ENCODE results near the gene VEGFA. TPM values are rescaled to one million over a fixed set of nuclear protein-coding genes. Genes with fewer than 3 reads are reported as not detected.
A peak's percentile ranks its signal among the peaks of the same experiment; 100 is the strongest.

VEGFA gene
- polyA plus RNA-seq, 4 donors, result 100 to 162 (median 126) TPM

- H3K36me3 ChIP-seq (ENCODE audit: control insufficient read depth in 3 of 3, insufficient read depth in 2 of 3, low read depth in 1 of 3, low read length in 3 of 3), result no peaks in the 10 kb centered on the region
- no peak overlapping the region for H3K4me3 ChIP-seq (ENCODE audit: low read depth in 1 of 3, low read length in 3 of 3)
- H3K9me3 ChIP-seq (ENCODE audit: control insufficient read depth in 2 of 2, insufficient read depth in 1 of 2, low read depth in 1 of 2, low read length in 1 of 2), result peaks cover 0 to 7% of the 10 kb centered on the region in 2 donors
- 38 to 81% (median 67%) methylated on average over 2 of the region's 2 CpGs for WGBS, 3 donors
- DNase-seq (peak in 1 of 2 donors; percentile 70), FAIRE-seq (no peak)
- H3K27ac ChIP-seq (ENCODE audit: low read depth in 1 of 3, low read length in 2 of 3), result no peak overlapping the region
- H3K27me3 ChIP-seq (ENCODE audit: control insufficient read depth in 3 of 3, insufficient read depth in 3 of 3, low read length in 3 of 3), result no peaks in the 10 kb centered on the region
- H3K4me1 ChIP-seq (ENCODE audit: control insufficient read depth in 3 of 3, insufficient read depth in 2 of 3, low read depth in 1 of 3, low read length in 2 of 3), result peaks cover 0 to 19% (median 0%) of the 10 kb centered on the region in 3 donors
Observed at GRCh38 chr6:43736211-43736786, 33.7 kb upstream of the VEGFA start.

GRCh38 chr6:43736844-43737243 lies 33.2 kb upstream of the VEGFA start:
- peaks cover 0 to 19% (median 0%) of the 10 kb centered on the region in 3 donors for H3K4me1 ChIP-seq (ENCODE audit: control insufficient read depth in 3 of 3, insufficient read depth in 2 of 3, low read depth in 1 of 3, low read length in 2 of 3)
- DNase-seq (no peak), FAIRE-seq (no peak)
- H3K4me3 ChIP-seq (ENCODE audit: low read depth in 1 of 3, low read length in 3 of 3), result no peak overlapping the region
- H3K27ac ChIP-seq (ENCODE audit: low read depth in 1 of 3, low read length in 2 of 3), result no peak overlapping the region
- no peaks in the 10 kb centered on the region for H3K27me3 ChIP-seq (ENCODE audit: control insufficient read depth in 3 of 3, insufficient read depth in 3 of 3, low read length in 3 of 3)
- peaks cover 0 to 7% of the 10 kb centered on the region in 2 donors for H3K9me3 ChIP-seq (ENCODE audit: control insufficient read depth in 2 of 2, insufficient read depth in 1 of 2, low read depth in 1 of 2, low read length in 1 of 2)
- no peaks in the 10 kb centered on the region for H3K36me3 ChIP-seq (ENCODE audit: control insufficient read depth in 3 of 3, insufficient read depth in 2 of 3, low read depth in 1 of 3, low read length in 3 of 3)
- 78 to 82% (median 79%) methylated on average over 2 of the region's 2 CpGs for WGBS, 3 donors

- no peak overlapping the region for H3K4me3 ChIP-seq (ENCODE audit: low read depth in 1 of 3, low read length in 3 of 3)
- peaks cover 0 to 21% (median 0%) of the 10 kb centered on the region in 3 donors for H3K4me1 ChIP-seq (ENCODE audit: control insufficient read depth in 3 of 3, insufficient read depth in 2 of 3, low read depth in 1 of 3, low read length in 2 of 3)
- no peak for FAIRE-seq
- H3K9me3 ChIP-seq (ENCODE audit: control insufficient read depth in 2 of 2, insufficient read depth in 1 of 2, low read depth in 1 of 2, low read length in 1 of 2), result peaks cover 0 to 7% of the 10 kb centered on the region in 2 donors
- H3K27me3 ChIP-seq (ENCODE audit: control insufficient read depth in 3 of 3, insufficient read depth in 3 of 3, low read length in 3 of 3), result no peaks in the 10 kb centered on the region
- H3K36me3 ChIP-seq (ENCODE audit: control insufficient read depth in 3 of 3, insufficient read depth in 2 of 3, low read depth in 1 of 3, low read length in 3 of 3), result no peaks in the 10 kb centered on the region
- H3K27ac ChIP-seq (ENCODE audit: low read depth in 1 of 3, low read length in 2 of 3), result no peak overlapping the region
- no peak for DNase-seq
- WGBS, 3 donors, result 83 to 86% (median 85%) methylated on average over 15 of the region's 15 CpGs
Observed at GRCh38 chr6:43737272-43738081, 32.5 kb upstream of the VEGFA start.

- FAIRE-seq (no peak), DNase-seq (no peak)
- H3K4me3 ChIP-seq (ENCODE audit: low read depth in 1 of 3, low read length in 3 of 3), result no peak overlapping the region
- peaks cover 0 to 7% of the 10 kb centered on the region in 2 donors for H3K9me3 ChIP-seq (ENCODE audit: control insufficient read depth in 2 of 2, insufficient read depth in 1 of 2, low read depth in 1 of 2, low read length in 1 of 2)
- no peaks in the 10 kb centered on the region for H3K27me3 ChIP-seq (ENCODE audit: control insufficient read depth in 3 of 3, insufficient read depth in 3 of 3, low read length in 3 of 3)
- H3K4me1 ChIP-seq (ENCODE audit: control insufficient read depth in 3 of 3, insufficient read depth in 2 of 3, low read depth in 1 of 3, low read length in 2 of 3), result peaks cover 0 to 21% (median 0%) of the 10 kb centered on the region in 3 donors
- H3K36me3 ChIP-seq (ENCODE audit: control insufficient read depth in 3 of 3, insufficient read depth in 2 of 3, low read depth in 1 of 3, low read length in 3 of 3), result no peaks in the 10 kb centered on the region
- WGBS, 3 donors, result 68 to 84% (median 79%) methylated on average over 3 of the region's 3 CpGs
- no peak overlapping the region for H3K27ac ChIP-seq (ENCODE audit: low read depth in 1 of 3, low read length in 2 of 3)
Observed at GRCh38 chr6:43738267-43738676, 31.7 kb upstream of the VEGFA start.

- DNase-seq, result peak in 1 of 2 donors; percentile 39
Observed at GRCh38 chr6:43738877-43739641, 31.0 kb upstream of the VEGFA start.

GRCh38 chr6:43739642-43740091 lies 30.3 kb upstream of the VEGFA start:
- WGBS, 3 donors, result 16 to 53% (median 44%) methylated on average over 4 of the region's 4 CpGs
- peaks cover 0 to 21% (median 0%) of the 10 kb centered on the region in 3 donors for H3K4me1 ChIP-seq (ENCODE audit: control insufficient read depth in 3 of 3, insufficient read depth in 2 of 3, low read depth in 1 of 3, low read length in 2 of 3)
- no peak overlapping the region for H3K4me3 ChIP-seq (ENCODE audit: low read depth in 1 of 3, low read length in 3 of 3)
- no peak overlapping the region for H3K27ac ChIP-seq (ENCODE audit: low read depth in 1 of 3, low read length in 2 of 3)
- no peaks in the 10 kb centered on the region for H3K36me3 ChIP-seq (ENCODE audit: control insufficient read depth in 3 of 3, insufficient read depth in 2 of 3, low read depth in 1 of 3, low read length in 3 of 3)
- no peaks in the 10 kb centered on the region for H3K27me3 ChIP-seq (ENCODE audit: control insufficient read depth in 3 of 3, insufficient read depth in 3 of 3, low read length in 3 of 3)
- FAIRE-seq, result no peak
- DNase-seq, result peak in 1 of 2 donors; percentile 83
- H3K9me3 ChIP-seq (ENCODE audit: control insufficient read depth in 2 of 2, insufficient read depth in 1 of 2, low read depth in 1 of 2, low read length in 1 of 2), result peaks cover 0 to 7% of the 10 kb centered on the region in 2 donors

More at GRCh38 chr6:43738877-43739641, 31.0 kb upstream of the VEGFA start:
- Histone ChIP-seq H3K27me3 (ENCODE audit: control insufficient read depth in 3 of 3, insufficient read depth in 3 of 3, low read length in 3 of 3) (no peaks in the 10 kb centered on the region), H3K9me3 (ENCODE audit: control insufficient read depth in 2 of 2, insufficient read depth in 1 of 2, low read depth in 1 of 2, low read length in 1 of 2) (peaks cover 0 to 7% of the 10 kb centered on the region in 2 donors), H3K36me3 (ENCODE audit: control insufficient read depth in 3 of 3, insufficient read depth in 2 of 3, low read depth in 1 of 3, low read length in 3 of 3) (no peaks in the 10 kb centered on the region), H3K4me3 (ENCODE audit: low read depth in 1 of 3, low read length in 3 of 3) (no peak overlapping the region), H3K4me1 (ENCODE audit: control insufficient read depth in 3 of 3, insufficient read depth in 2 of 3, low read depth in 1 of 3, low read length in 2 of 3) (peaks cover 0 to 21% (median 0%) of the 10 kb centered on the region in 3 donors), H3K27ac (ENCODE audit: low read depth in 1 of 3, low read length in 2 of 3) (no peak overlapping the region)
- WGBS, 3 donors, result 56 to 81% (median 72%) methylated on average over 11 of the region's 11 CpGs
- no peak for FAIRE-seq

GRCh38 chr6:43740321-43740960 lies 29.6 kb upstream of the VEGFA start:
- Histone ChIP-seq H3K27ac (ENCODE audit: low read depth in 1 of 3, low read length in 2 of 3) (no peak overlapping the region), H3K9me3 (ENCODE audit: control insufficient read depth in 2 of 2, insufficient read depth in 1 of 2, low read depth in 1 of 2, low read length in 1 of 2) (peaks cover 0 to 7% of the 10 kb centered on the region in 2 donors), H3K36me3 (ENCODE audit: control insufficient read depth in 3 of 3, insufficient read depth in 2 of 3, low read depth in 1 of 3, low read length in 3 of 3) (no peaks in the 10 kb centered on the region), H3K4me3 (ENCODE audit: low read depth in 1 of 3, low read length in 3 of 3) (no peak overlapping the region), H3K27me3 (ENCODE audit: control insufficient read depth in 3 of 3, insufficient read depth in 3 of 3, low read length in 3 of 3) (no peaks in the 10 kb centered on the region), H3K4me1 (ENCODE audit: control insufficient read depth in 3 of 3, insufficient read depth in 2 of 3, low read depth in 1 of 3, low read length in 2 of 3) (peaks cover 0 to 21% (median 0%) of the 10 kb centered on the region in 3 donors)
- WGBS, 3 donors, result 68 to 70% (median 70%) methylated on average over 6 of the region's 6 CpGs
- FAIRE-seq (no peak), DNase-seq (no peak)

Measured in small intestine (tissue), 7 donors.